ENCODE data around the gene SEMA3F.

The SEMA3F gene

DNA sequence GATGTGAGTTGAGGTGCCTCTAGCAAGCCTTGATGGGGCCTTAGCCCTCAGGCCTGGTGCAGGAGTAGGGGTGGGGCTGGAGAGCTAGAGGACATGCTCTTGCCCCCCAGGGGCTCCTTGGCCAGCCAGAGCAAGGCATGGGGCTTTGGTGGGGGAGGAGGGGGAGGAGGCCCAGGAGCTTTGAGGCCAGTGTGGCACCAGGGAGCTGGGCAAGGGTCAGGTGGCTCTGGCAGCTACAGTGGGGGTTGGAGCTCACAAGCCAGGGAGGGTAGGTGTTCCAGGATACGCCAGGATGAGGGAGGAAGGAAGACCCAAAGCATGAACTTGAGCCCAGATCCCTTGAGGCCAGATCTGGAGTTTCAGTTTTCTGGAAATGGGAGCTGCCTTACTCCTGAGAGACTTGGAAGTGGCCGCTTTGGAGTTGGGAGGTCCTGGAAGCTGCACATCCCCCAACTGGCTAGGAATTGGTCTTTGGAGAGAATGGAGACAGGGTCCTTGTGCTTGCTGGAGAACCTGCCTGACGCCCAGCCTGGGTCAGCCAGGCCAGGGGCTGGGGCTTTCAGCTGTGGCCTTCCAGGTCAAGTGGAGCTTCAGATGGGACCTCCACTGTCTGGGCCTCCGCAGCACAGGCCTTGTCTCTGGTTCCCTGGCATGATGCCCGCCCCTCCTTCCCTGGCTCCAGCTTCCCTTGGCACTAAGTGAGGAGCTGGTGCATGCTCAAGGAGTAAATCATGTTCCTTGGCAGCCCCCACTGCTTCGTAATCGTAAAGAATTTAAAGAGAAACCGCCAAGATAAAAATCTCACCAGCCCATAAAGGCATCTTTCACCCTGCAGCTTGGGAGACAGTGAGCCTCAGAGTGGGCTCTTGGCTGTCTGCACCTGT, 8.7 kb downstream of the SEMA3F start:
- Histone ChIP-seq H3K79me2 (ENCODE audit: low read length) (no peaks in the 10 kb centered on the region), H3K4me2 (ENCODE audit: low read length) (no peak overlapping the region), H2AFZ (ENCODE audit: low read depth, low read length) (no peak overlapping the region), H3K27me3 (ENCODE audit: low read depth, low read length) (no peaks in the 10 kb centered on the region), H3K9ac (ENCODE audit: low read length) (no peak overlapping the region), H3K4me3 (ENCODE audit: low read length) (no peak overlapping the region), H3K36me3 (replicated peaks; ENCODE audit: low read depth, low read length) (no peaks in the 10 kb centered on the region), H4K20me1 (ENCODE audit: insufficient read depth, low read length) (no peaks in the 10 kb centered on the region), H3K27ac (ENCODE audit: low read length) (no peak overlapping the region), H3K9me3 (ENCODE audit: insufficient read depth, low read length) (no peaks in the 10 kb centered on the region), H3K4me1 (ENCODE audit: low read length) (no peaks in the 10 kb centered on the region)
- TF ChIP-seq, protein P1, sequence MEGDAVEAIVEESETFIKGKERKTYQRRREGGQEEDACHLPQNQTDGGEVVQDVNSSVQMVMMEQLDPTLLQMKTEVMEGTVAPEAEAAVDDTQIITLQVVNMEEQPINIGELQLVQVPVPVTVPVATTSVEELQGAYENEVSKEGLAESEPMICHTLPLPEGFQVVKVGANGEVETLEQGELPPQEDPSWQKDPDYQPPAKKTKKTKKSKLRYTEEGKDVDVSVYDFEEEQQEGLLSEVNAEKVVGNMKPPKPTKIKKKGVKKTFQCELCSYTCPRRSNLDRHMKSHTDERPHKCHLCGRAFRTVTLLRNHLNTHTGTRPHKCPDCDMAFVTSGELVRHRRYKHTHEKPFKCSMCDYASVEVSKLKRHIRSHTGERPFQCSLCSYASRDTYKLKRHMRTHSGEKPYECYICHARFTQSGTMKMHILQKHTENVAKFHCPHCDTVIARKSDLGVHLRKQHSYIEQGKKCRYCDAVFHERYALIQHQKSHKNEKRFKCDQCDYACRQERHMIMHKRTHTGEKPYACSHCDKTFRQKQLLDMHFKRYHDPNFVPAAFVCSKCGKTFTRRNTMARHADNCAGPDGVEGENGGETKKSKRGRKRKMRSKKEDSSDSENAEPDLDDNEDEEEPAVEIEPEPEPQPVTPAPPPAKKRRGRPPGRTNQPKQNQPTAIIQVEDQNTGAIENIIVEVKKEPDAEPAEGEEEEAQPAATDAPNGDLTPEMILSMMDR (IDR thresholded peaks at IDR 0.05; ENCODE audit: low read depth, low read length) = no peak
- no peak for TF ChIP-seq EZH2phosphoT487 (IDR thresholded peaks at IDR 0.05; ENCODE audit: low read depth)

DNA sequence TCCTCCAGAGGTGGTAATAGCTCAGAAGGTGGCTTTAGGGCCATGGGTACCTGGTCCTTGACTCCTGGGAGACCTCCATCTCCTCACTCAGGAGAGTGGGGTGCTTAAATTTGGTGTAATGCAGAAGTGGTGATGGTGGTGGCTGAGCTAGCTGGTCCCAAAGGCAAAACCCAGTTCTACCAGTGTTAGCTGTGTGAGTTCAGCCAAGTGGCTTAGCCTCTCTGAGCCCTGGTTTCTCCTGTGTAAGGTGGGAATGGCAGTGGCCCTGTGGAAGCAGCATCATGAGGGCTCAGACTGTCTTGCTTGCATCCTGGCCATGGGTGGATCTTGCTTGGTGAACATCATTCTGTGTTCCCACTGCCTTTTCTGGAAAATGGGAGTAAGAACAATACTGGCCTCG, 9.4 kb downstream of the SEMA3F start:
- no peaks in the 10 kb centered on the region for H3K79me2 ChIP-seq (ENCODE audit: low read length)
- H2AFZ ChIP-seq (ENCODE audit: low read depth, low read length) = no peak overlapping the region
- H3K4me3 ChIP-seq (ENCODE audit: low read length) = no peak overlapping the region
- no peak overlapping the region for H3K27ac ChIP-seq (ENCODE audit: low read length)
- no peak overlapping the region for H3K9ac ChIP-seq (ENCODE audit: low read length)
- no peaks in the 10 kb centered on the region for H3K36me3 ChIP-seq (replicated peaks; ENCODE audit: low read depth, low read length)
- no peaks in the 10 kb centered on the region for H4K20me1 ChIP-seq (ENCODE audit: insufficient read depth, low read length)
- no peak for TF ChIP-seq EZH2phosphoT487 (IDR thresholded peaks at IDR 0.05; ENCODE audit: low read depth)
- TF ChIP-seq, protein P1 (IDR thresholded peaks at IDR 0.05; ENCODE audit: low read depth, low read length) = no peak
- H3K27me3 ChIP-seq (ENCODE audit: low read depth, low read length) = no peaks in the 10 kb centered on the region
- H3K9me3 ChIP-seq (ENCODE audit: insufficient read depth, low read length) = no peaks in the 10 kb centered on the region
- H3K4me1 ChIP-seq (ENCODE audit: low read length) = no peaks in the 10 kb centered on the region
- H3K4me2 ChIP-seq (ENCODE audit: low read length) = no peak overlapping the region

DNA sequence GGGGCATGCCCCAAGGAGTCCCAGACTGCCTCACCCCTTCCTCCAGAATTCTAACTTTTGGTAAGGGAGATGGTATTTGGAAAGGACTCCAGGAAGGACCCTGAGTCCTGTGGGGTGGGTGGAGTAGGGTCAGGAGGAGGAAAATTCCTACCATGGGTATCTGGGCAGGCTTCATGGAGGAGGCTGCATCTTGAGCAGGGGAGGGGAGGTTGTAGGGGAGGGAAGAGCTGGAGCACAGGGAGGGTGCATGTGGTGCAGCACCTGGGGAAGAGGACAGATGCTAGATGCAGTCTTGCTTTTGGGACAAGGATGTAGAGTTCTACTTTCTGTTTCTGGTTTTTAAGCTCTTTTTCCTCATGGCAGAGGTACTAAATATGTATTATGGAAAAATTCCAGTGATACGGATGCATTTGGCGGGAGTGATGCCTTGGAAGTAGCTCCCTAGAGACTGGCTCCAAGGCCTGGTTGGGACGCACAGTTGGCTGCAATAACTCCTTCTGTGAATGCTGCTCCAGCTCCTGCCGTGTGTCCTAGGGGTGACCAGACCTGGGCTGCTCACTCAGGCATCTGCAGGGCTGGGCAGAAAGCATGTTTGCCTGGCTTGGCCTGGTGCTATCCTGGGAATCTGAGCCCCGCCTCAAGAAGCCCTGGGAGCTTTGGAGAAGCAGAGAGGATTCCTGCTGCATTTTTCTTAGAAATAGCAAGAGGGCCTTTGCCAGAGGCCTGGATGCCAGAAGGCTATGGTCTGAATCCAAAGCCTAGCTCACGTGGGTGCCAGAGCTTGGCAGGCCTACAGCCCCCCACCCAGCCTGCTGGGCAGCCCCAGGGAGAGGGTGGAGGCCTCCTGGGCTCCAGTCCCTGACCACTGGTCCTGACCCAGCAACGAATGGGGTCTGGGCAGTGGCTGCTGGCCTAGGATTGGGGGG, 10.1 kb downstream of the SEMA3F start:
- no peaks in the 10 kb centered on the region for H3K79me2 ChIP-seq (ENCODE audit: low read length)
- no peaks in the 10 kb centered on the region for H3K4me1 ChIP-seq (ENCODE audit: low read length)
- no peak overlapping the region for H3K27ac ChIP-seq (ENCODE audit: low read length)
- H3K36me3 ChIP-seq (replicated peaks; ENCODE audit: low read depth, low read length) = no peaks in the 10 kb centered on the region
- no peak overlapping the region for H3K4me3 ChIP-seq (ENCODE audit: low read length)
- no peaks in the 10 kb centered on the region for H4K20me1 ChIP-seq (ENCODE audit: insufficient read depth, low read length)
- no peak overlapping the region for H2AFZ ChIP-seq (ENCODE audit: low read depth, low read length)
- TF ChIP-seq EZH2phosphoT487 (IDR thresholded peaks at IDR 0.05; ENCODE audit: low read depth) = no peak
- TF ChIP-seq, protein P1 (IDR thresholded peaks at IDR 0.05; ENCODE audit: low read depth, low read length) = no peak
- no peak overlapping the region for H3K9ac ChIP-seq (ENCODE audit: low read length)
- H3K4me2 ChIP-seq (ENCODE audit: low read length) = no peak overlapping the region
- no peaks in the 10 kb centered on the region for H3K9me3 ChIP-seq (ENCODE audit: insufficient read depth, low read length)
- H3K27me3 ChIP-seq (ENCODE audit: low read depth, low read length) = no peaks in the 10 kb centered on the region
